Body of pancreas (tissue), 4 donors: ENCODE measurements around the gene COL27A1. TPM values are rescaled to one million over a fixed set of nuclear protein-coding genes. Genes with fewer than 3 reads are reported as not detected.

Source experiments
- ATAC-seq: fragments of 150-250 bp; one replicate; pipeline ENCODE4 v1.9.1; 2016
- DNase-seq, 4 donors: peaks; one replicate each; pipeline ENCODE4 v3.0.0-alpha.2; 2019
- H3K27ac ChIP-seq, 4 donors: fragments of 200-600 bp; sonication (generic); 1 replicate in 3 of 4; 2 replicates in 1 of 4; pipeline versions ENCODE4 v1.5.1 to v1.6.1; 2016 to 2019; ENCODE audit warnings: mild to moderate bottlenecking in 1 of 4, mixed read lengths in 1 of 4, moderate library complexity in 1 of 4
- H3K27me3 ChIP-seq, 2 donors: fragments of 200-600 bp; sonication (generic); one replicate each; pipeline ENCODE4 v1.6.0; 2016; ENCODE audit warnings: mild to moderate bottlenecking in 1 of 2
- H3K36me3 ChIP-seq, 2 donors: fragments of 200-600 bp; sonication (generic); replicated peaks in 1 of 2; 2 replicates each; pipeline ENCODE4 v1.5.1; 2016; ENCODE audit warnings: low read depth in 2 of 2; ENCODE audit not compliant: insufficient read depth in 1 of 2
- H3K4me1 ChIP-seq: fragments of 200-600 bp; sonication (generic); one replicate; pipeline ENCODE4 v1.6.0; 2016
- H3K4me3 ChIP-seq, 2 donors: fragments of 200-600 bp; sonication (generic); 1 replicate in 1 of 2; 2 replicates in 1 of 2; pipeline ENCODE4 v1.5.1; 2016 to 2019
- H3K9me3 ChIP-seq, 3 donors: fragments of 200-600 bp; sonication (generic); 1 replicate in 2 of 3; 2 replicates in 1 of 3; pipeline ENCODE4 v1.5.1; 2016
- CTCF ChIP-seq, 7 experiments: fragments of 450-650 bp in 4 of 7; fragments of 200-600 bp in 3 of 7; sonication (generic) in 3 of 7; IDR thresholded peaks; one replicate each; pipeline ENCODE4 v1.5.1; 2016 to 2019; ENCODE audit warnings: antibody characterized with exemption in 7 of 7
- POLR2A ChIP-seq, 3 donors: fragments of 450-650 bp; IDR thresholded peaks; one replicate each; pipeline ENCODE4 v1.6.1; 2016; ENCODE audit warnings: antibody characterized with exemption in 3 of 3, mild to moderate bottlenecking in 2 of 3
- WGBS, 2 donors: methylation state at CpG; one replicate each; pipeline ENCODE4 v1.1.5; 2017; 5-methylcytosine and 5-hydroxymethylcytosine counted together
- intact Hi-C: fragments of 100-400 bp; cut with DNase I; formaldehyde crosslinking; loops from one replicate; pipeline ENCODE4 v1.15.1; 2023
- total RNA-seq, 2 donors: library from RNA; depleted of rRNA; stranded (reverse); fragments of >200 nt; gene quantifications; one replicate each; pipeline ENCODE4 v1.1.0, GENCODE V29; 2016

COL27A1 gene
- total RNA-seq, 2 donors from 2014 or later: 24.1 to 58.0 TPM

- Histone ChIP-seq H3K27ac (no peak overlapping the region), H3K9me3 (no peaks in the 10 kb centered on the region), H3K27me3 (no peaks in the 10 kb centered on the region), H3K4me1 (no peaks in the 10 kb centered on the region), H3K36me3 (no peaks in the 10 kb centered on the region), H3K4me3 (no peak overlapping the region)
- ATAC-seq (no peak), DNase-seq (no peak)
- intact Hi-C loops: no loop called here
- 85 to 86% methylated on average over 6 of the region's 6 CpGs for WGBS, 2 donors
- TF ChIP-seq CTCF (IDR thresholded peaks at IDR 0.05) (no peak), POLR2A (IDR thresholded peaks at IDR 0.05) (no peak)
Measured at GRCh38 chr9:114258866-114259797, 103.8 kb downstream of the COL27A1 start.

- intact Hi-C loops: no loop called here
Measured at GRCh38 chr9:114259798-114260523, 104.6 kb downstream of the COL27A1 start.

GRCh38 chr9:114261026-114261425, 105.7 kb downstream of the COL27A1 start:
- Histone ChIP-seq H3K4me1 (no peaks in the 10 kb centered on the region), H3K9me3 (no peaks in the 10 kb centered on the region), H3K27me3 (no peaks in the 10 kb centered on the region), H3K4me3 (no peak overlapping the region), H3K27ac (no peak overlapping the region), H3K36me3 (no peaks in the 10 kb centered on the region)
- DNase-seq (no peak), ATAC-seq (no peak)
- TF ChIP-seq POLR2A (IDR thresholded peaks at IDR 0.05): no peak
- TF ChIP-seq CTCF (IDR thresholded peaks at IDR 0.05): no peak
- intact Hi-C loops: no loop called here
- WGBS, 2 donors: 90 to 98% methylated on average over 5 to 10 of the region's 10 CpGs

More at GRCh38 chr9:114259798-114260523, 104.6 kb downstream of the COL27A1 start:
- Histone ChIP-seq H3K4me1 (no peaks in the 10 kb centered on the region), H3K27me3 (no peaks in the 10 kb centered on the region), H3K9me3 (no peaks in the 10 kb centered on the region), H3K36me3 (no peaks in the 10 kb centered on the region), H3K27ac (no peak overlapping the region), H3K4me3 (no peak overlapping the region)
- 74 to 77% methylated on average over 12 to 15 of the region's 15 CpGs for WGBS, 2 donors
- DNase-seq: no peak
- ATAC-seq: no peak
- TF ChIP-seq CTCF (IDR thresholded peaks at IDR 0.05): no peak
- no peak for TF ChIP-seq POLR2A (IDR thresholded peaks at IDR 0.05)

GRCh38 chr9:114261987-114262386, 106.7 kb downstream of the COL27A1 start:
- Histone ChIP-seq H3K4me1 (no peaks in the 10 kb centered on the region), H3K27ac (no peak overlapping the region), H3K36me3 (no peaks in the 10 kb centered on the region), H3K27me3 (no peaks in the 10 kb centered on the region), H3K4me3 (no peak overlapping the region), H3K9me3 (no peaks in the 10 kb centered on the region)
- no peak for TF ChIP-seq POLR2A (IDR thresholded peaks at IDR 0.05)
- no peak for TF ChIP-seq CTCF (IDR thresholded peaks at IDR 0.05)
- ATAC-seq (no peak), DNase-seq (no peak)
- WGBS, 2 donors: 80% methylated on average over 9 of the region's 9 CpGs; no CpG with 5 or more reads in 1 of the 2 donors
- intact Hi-C loops: no loop called here
